Islet of Langerhans (tissue), 1 donor: Measurements from ENCODE around the gene NFKBIE.
"Not testable (repeated sequence)": the region's sequence is repeated elsewhere in the genome, so short reads cannot be mapped to it uniquely, and the experiment has no call there.

Source experiments
- FAIRE-seq: peaks from one replicate; lab custom pipeline; 2011; peaks lifted over from hg19 to GRCh38; lab: Jason Lieb, UNC

NFKBIE gene, protein sequence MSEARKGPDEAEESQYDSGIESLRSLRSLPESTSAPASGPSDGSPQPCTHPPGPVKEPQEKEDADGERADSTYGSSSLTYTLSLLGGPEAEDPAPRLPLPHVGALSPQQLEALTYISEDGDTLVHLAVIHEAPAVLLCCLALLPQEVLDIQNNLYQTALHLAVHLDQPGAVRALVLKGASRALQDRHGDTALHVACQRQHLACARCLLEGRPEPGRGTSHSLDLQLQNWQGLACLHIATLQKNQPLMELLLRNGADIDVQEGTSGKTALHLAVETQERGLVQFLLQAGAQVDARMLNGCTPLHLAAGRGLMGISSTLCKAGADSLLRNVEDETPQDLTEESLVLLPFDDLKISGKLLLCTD

DNA sequence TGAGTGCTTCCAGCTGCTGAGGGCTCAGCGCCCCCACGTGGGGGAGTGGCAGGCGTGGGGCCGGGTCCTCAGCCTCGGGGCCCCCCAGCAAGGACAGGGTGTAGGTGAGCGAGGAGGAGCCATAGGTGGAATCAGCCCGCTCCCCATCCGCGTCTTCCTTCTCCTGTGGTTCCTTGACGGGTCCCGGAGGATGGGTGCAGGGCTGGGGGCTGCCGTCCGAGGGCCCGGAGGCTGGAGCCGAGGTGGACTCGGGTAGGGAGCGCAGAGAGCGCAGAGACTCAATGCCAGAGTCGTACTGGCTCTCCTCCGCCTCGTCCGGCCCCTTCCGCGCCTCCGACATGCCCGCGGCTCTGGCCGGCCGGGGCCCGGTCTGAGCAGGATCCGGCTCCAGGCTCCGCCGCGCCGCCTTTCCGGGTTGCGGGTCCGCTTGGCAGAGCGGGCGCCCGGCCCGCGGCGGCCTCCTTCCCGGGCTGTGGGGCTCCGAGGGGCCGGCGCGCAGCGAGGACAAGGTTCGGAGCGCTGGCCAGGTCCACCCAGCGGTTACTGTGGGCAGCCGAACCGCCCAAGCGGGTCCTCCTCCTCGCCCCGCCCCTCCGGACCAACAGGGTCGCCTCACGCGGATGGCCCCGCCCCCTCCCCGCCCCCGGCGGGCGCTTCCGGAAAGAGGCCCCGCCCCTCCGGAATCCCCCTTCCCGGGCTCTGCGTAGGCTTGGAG, at the start of gene NFKBIE:
NFKBIE (minus strand) TSS at position 545 of the 715 bp plus-strand sequence; CDS start at position 340, 205 bp downstream.
- no peak for FAIRE-seq

DNA sequence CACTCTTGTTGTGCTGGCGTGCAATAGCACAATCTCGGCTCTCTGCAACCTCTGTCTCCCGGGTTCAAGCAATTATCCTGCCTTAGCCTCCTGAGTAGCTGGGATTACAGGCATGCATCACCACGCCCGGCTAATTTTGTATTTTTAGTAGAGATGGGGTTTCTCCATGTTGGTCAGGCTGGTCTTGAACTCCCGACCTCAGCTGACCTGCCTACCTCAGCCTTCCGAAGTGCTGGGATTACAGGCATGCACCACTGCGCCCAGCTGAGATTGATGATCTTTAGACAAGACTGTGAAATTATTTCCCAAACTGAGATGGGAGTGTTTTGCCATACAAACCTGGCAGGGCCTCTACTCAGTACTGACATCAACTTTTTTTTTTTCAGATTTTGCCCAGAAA, 49.3 kb upstream of the NFKBIE start:
- not testable (repeated sequence) for FAIRE-seq

DNA sequence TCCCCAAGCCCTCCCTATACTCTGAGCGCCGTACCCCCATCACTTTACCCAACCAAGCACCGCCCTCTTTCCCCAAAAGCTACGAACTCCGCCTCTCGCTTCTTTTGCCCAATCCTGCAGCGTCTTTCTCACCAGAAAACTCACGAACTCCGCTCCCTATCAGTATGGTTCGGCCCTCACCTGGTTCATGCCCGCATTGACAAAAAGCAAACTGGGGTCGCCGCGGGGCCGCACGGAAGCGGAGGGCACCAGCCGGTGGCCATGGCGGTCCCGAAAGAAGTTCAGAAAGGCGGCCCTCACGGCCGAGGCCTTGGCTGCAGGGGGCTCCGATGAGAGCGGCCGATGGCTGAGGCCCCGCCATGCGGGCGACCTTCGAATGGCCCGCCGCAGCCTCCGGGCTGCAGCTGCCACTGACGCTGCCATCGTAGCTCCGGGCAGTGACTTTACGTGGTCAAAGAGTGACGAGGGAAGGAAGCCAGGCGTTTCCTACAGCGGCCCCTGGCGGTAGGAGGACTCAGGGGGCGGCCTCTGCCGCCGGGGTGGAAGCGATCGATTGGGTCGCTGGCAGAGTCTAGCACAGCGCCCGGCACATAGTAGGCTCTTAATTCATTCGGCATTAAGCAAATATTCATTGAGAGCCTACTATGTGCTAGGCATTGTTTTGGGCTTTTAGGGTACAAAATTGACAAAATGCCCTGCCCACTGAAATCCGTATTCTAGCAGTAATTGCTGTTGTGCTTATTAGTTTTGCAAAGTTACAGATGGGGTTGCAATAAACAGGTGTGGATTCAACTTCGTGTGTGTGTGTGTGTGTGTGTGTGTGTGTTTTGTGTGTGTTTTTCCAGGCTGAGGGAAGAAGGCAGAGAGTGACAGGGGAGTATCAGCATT, 47.8 kb upstream of the NFKBIE start, which contains the start of gene AARS2:
AARS2 (minus strand) TSS at position 447 of the 888 bp plus-strand sequence; CDS start at position 423, 24 bp downstream.
- no peak for FAIRE-seq

DNA sequence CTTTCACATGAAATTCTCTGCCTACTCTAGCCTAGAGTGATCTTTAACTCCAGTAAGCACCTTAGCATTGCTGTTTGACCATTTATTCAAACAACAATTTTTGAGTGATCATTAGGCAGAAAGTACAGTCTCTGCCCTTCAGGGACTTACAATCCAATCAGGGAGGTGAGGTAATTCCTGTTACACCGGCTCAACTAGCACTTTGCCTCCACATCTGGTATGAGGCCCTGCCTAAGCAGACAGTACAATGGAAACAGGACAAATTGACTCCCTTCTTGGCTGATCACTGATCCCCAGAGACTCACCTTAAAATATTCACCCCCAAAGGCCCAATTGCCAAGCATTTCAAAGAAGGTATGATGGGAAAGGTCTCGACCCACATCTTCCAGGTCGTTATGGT, 46.4 kb upstream of the NFKBIE start:
- no peak for FAIRE-seq

DNA sequence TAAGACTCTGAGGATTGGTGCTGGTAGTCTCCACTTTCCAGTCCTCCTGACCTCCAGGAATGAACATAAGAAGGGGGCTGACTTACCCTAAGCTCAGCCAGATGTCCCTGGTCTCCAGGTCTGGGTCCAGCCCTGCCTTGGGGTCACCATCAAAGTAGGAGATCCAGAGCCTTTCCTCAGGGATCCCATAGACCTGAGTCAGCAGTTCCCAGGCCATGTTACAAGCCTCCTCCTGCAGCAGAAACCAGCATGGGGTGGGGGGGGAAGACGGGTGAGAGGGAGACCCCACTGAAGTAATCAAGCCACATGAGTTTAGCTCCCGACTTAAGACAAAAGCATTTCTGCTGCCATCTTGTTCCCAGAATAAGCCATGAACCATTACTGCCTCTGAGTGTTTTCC, 46.0 kb upstream of the NFKBIE start:
- FAIRE-seq: no peak

DNA sequence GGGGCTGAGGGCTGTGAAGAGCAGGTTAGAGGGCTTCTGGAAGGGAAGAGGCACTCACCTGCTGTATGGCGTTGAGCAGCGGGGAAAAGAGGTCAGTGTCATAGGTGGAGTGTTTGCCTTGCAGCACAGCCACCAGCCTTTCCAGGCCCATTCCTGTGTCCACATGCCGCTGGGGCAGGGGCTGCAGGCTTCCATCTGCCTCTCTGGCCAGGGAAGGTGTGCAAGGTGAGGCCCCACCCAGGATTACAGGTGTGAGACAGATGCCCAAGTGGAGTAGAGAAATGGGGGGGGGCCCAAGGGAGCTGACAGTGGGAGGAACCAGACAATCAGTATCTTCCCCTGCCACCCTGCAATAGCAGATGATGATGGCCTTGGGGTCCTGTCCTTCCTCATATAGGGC, 44.9 kb upstream of the NFKBIE start:
- no peak for FAIRE-seq

DNA sequence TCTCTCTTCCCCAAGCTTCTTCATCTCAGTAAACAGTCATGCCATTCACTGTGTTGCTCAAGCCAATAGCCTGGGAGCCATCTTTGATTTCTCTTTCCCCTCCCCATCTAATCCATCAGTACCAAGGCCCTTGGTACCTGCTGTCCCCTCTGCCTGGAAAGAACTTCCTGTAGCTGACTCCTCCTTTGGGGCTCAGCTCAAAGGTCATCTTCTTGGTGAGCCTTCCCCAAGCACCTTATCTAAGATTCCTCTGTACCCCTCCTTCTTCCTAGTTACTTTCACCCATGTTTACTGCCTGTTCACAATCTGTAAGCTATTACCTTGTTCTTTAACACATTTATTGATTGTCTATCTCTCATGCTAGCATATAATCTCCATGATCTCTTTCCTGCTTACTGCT, 44.3 kb upstream of the NFKBIE start:
- FAIRE-seq: no peak

DNA sequence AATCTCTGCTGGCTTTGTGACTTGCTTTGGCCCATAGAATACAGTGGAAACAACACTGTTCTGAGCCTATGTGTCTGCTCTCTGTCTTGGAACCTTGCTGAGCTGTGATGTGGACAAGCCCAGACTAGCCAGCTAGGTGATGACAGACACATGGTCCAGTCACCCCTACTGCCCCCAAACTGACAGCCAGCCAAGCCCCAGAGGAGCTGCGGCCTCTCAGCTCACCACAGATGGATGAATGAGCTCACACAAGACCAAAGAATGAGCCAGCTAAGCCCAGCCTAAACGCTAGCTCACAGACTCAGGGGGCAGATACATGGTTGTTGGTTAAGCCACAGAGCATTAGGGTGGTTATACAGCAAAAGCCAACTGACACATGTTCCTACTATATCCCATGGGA, 43.7 kb upstream of the NFKBIE start:
- FAIRE-seq: no peak

DNA sequence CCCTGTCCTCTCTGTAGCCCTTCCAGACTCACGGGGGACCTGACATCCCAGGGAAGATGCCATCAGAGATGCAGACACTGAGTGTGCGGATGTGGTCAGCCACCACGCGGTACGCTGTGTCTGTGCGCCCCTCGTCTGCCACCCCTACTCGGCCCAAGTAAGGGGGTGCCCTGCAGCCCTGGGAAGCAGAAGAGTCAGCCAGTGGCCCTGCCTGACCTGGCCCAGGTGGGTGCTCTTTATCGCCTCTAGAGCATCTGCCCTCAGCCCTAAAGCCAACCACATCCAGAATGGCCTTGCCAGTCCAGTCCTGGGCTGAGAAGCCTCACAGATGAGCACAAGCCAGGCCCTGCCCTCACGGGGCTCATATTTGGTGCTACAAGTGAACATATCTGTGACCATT, 41.9 kb upstream of the NFKBIE start:
- FAIRE-seq: no peak

DNA sequence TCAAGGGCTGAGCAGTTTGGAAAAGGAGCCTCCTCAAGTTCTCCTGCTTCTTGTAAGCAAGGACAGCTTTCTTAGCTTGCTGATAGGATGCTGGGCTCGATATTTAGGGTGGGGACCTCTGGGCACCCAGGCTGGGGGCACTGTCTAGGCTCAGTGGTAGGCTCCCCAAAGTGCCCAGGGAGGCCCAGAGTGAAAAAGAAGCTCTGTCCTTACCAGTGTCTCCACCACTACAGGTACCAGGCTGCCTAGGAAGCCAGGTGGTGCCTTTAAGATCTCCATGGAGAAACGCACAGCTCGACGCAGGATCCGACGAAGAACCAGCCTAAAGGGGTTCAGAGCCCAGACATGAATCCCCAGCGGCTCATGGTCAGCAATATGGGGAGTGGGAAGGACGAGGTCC, 41.4 kb upstream of the NFKBIE start:
- no peak for FAIRE-seq

DNA sequence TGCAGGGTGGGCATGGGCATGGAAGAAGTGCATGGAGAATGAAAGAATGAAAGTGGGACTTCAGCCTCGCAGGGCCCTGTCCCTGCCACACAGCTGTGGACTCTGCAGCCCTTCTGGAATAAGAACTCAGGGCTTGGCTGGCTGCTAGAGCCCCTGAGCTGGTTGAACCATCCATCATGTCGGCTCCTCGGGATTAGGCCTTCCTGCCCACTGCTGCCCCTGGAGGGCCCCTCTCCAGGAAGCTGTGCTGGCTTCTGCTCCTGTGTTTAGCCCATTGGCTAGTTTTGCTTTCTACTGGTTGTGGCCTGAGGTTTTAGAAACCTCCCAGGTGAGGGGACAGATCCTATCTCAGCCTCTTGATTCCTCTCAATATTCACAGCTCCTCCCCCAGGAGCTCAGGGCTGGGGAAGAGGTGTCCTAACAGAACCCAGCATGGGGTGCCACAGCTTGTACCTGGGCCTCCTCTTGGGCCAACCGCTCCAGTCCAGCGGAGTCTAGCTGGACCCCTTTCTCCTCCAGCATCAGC, 39.9 kb upstream of the NFKBIE start:
- no peak for FAIRE-seq

DNA sequence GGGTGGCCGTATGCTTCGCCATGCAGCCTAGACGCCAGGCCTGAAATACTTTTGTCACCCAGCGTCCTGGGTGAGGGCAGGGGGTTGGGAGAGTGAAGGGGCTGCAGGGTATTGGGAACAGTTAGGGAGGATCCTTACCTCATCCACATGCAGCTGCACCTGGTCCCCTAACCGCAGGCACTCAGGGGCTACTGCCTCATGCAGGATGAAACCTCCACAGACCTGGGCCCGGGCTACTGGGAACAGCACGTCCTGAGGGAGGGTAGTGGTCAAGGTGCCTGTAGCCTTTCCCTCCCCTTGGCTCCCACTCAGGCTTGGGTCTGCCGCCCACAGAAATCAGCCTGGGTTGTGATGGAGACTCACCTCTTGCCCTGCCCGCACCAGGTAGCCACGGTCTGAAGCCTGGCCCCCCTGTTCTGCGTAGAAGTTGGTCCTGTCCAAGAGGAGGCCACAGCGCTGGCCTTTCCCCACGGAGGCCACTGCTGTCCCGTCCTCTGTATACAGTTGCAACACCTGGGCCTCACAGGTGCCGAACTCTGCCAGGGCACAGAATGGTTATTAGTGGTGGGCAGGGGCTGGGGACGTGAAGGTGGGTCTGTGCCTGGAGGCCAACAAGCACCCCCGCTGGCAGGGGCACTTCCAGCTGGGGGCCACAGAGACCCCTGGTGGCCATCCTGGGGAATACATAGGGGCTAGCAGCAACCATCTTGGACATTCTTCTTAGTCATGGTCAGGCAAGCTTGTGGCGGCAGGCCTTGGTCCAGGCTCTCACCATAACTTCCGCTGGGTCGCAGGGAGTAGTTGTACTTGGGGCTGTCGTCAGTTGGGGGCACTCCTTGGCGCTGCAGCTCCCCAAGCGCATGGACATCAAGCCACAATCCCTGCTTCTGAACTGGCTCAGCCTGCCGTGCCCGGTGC, 39.2 kb upstream of the NFKBIE start:
- FAIRE-seq: no peak

DNA sequence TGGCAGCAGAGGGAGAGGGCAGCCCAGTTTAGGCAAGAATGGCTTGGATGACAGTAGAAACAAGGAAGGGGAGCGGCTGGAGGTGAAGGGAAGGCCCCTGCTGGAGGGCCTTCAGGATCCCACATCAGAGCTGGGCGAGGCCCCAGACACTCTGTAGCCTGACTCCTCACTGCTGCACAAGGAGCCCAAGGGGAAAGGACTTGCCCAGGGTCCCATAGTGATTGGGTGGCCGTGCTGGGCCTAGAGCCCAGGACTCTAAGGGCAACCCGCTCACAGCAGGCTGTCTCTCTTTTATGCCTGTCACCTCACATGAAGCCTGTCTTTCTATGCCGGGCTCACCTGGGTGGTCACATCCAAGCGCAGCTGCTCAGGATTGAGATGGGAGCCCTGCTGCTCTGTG, 38.5 kb upstream of the NFKBIE start:
- FAIRE-seq: no peak

DNA sequence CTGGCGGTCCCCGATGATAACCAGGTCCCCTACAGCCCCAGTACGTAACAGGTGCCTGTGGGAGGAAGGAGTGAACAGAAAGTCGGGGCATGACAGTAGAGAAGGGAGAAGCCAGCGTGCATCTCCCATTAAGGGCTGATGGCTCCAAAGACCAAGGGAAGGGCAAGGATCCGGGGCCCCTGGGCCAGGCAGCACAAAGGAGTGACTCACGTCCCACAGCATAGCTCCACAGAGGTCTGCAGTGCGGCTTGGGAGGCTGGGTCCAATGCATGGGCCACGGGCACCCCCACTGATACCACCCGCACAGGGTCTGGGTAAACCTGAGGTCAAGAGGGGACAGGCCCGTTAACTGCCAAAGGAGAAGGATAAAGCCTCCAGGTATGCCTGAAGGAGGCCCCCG, 37.5 kb upstream of the NFKBIE start:
- no peak for FAIRE-seq

DNA sequence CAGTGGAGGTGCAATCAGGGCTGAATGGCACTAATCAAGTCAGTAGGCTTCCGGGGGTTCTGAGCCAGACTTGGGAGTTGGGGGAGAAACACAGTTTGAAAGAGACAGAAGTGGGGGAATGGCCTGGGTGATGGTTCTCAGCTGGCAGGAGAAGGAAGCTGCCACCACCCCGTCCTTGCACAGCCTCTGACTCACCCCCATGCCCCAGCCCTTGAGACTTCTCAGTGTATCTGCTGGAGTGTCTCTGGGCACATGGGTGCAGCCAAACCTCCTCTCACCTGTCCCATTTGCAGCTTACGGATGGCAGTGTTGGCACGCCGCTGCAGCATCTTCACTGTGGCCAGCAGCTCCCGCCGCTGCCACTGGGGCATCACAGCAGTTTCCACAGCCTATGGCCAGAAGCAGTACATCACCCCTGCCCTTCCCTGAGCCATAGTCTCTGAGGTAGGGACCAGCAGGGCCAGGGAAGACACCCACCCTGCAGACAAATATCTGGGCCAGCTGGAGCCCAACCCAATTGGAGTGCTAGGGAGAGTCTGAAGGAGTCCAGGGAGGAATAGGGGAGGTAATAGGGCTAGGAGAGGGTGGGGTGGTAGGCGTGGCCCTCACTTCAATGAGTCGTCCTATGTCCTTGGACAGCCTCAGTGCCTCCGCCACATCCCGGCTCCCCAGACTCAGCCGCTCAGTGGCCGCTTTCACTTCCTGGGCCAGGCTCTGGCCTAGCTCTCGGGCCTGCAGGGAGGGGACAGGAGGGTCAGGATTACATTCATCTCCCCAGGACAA, 36.6 kb upstream of the NFKBIE start:
- no peak for FAIRE-seq

DNA sequence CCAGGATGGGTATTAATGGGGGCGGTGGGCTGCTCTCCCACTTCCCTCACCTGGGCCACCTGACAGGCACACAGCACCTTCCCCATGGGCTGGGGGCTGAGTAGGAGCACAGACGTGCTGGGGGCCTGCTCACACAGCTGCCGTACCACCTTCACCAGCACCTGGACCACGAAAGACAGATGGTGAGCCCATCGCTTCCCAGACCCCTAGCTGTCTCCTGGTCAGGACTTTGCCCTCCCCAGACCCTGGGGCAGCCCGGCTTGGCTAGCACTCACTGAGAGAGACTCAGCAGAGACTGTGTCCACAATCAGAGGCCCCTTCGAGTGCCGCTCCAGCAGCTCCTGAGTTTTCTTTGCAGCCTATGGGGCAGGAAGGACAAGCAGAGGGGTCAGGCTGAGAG, 35.8 kb upstream of the NFKBIE start:
- FAIRE-seq: no peak

DNA sequence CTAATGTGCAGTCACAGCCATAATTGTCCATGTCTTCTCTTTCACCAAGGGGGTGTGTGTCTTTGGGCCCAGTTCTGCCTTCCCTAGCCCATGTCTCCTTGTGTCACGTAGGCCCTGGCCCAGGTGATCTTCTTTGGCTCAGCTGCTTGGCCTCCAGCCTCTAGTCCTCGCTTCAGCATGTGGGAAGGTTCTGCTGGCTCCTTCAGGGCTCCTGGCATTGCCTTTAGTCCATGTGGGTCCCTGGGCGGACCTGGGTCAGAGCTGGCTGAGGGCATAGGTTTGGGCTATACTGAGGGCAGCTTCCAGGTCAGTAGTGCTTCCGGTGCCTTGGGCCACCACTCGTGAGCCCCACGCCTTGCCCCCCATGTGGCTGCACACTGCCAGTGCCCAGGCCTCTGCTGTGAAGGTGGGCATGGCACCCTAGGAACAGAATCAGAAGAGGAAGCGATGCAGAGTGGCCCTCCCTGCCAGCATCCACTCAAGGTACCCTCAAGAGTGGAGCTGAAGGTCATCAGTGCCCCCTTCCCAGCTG, 35.0 kb upstream of the NFKBIE start:
- FAIRE-seq: no peak

DNA sequence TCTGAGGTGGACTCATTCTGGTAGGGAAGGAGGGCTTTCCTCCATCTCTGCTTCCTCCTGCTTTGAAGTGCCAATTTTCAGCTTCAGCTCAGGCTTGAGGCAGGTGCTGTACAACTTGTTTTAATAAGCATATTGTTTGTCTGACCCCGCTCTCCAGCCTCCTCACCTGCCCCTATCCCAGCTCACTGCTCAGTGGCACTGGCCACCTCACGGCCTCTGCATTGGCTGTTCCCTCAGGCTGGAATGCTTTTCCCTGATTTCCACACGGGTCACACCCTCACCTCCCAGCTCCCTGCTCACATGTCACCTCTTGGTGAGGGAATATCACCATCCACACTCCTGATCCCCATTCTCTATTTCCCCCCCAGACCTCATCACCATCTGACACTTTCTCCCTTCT, 33.5 kb upstream of the NFKBIE start:
- FAIRE-seq: no peak

DNA sequence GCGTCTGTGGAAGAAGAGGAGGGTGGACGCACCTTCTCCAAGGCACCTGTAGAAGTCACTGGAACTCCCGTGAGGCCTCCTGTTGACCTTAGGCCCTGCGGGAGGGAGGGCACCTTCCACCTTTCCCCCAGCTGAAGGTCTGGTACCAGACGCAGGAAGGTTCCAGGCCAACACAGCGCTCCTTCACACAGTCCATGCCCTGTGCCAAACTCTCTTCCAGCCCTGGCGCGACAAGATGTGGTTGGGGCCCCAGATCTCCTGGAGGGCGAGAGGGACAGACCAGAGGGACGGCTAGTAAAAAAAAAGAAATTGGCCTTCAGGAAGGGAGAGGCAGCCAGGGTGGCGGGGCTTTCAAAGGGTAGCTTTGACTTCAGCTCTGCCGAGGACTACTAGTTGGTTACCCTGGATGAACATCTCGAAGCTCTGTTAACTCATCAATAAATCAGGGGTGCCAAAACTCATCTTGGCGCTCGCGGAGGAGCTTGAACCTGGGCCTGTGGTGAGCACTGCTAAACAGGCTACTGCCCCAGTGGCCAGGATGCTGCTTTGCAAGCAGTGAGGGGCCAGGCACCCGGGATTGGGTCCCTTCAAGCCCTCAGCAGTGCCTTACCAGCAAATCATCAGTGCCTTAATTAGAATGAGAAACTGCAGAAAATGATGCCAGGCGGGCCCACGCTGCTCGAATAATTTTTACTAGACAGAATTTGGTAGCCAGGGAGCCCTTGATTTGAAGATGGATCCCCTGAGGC, 32.9 kb upstream of the NFKBIE start:
- no peak for FAIRE-seq
